OCI-LY3 (cell line): Measurements from ENCODE around the gene PFDN1.

ENCODE experiments used
- CTCF ChIP-seq: fragments of 200-600, 300-600 bp; sonication (generic); IDR thresholded peaks from 2 replicates; pipeline ENCODE4 v1.5.1; 2014; ENCODE audit warnings: antibody characterized with exemption, low read length, low read depth
- EZH2phosphoT487 ChIP-seq: fragments of 200-600 bp; shearing (Covaris generic); IDR thresholded peaks from 2 replicates; pipeline ENCODE4 v1.6.1; 2018; ENCODE audit warnings: antibody characterized with exemption, mixed run types, low read depth

GRCh38 chr5:140225396-140225795 lies 77.5 kb downstream of the PFDN1 start:
- TF ChIP-seq CTCF (no peak), EZH2phosphoT487 (no peak)
